CD14-positive monocyte (primary cell): Measurements from ENCODE around the gene SIRPB1. TPM values are rescaled to one million over a fixed set of nuclear protein-coding genes. Genes with fewer than 3 reads are reported as not detected.

Experiments used
- DNase-seq, 3 donors: peaks; one replicate each; pipeline ENCODE4 v3.0.0-alpha.2; 2011 to 2022
- H2AFZ ChIP-seq: 2 replicates; pipeline ENCODE4 v1.6.0; 2012; ENCODE audit warnings: mild to moderate bottlenecking, low read depth, low read length, inconsistent platforms; ENCODE audit not compliant: insufficient read depth, poor library complexity, severe bottlenecking
- H3K27ac ChIP-seq, 2 donors: 1 replicate in 1 of 2; 2 replicates in 1 of 2; pipeline ENCODE4 v1.5.1; 2012 to 2013; ENCODE audit warnings: low read length in 2 of 2, control low read depth in 1 of 2, inconsistent platforms in 1 of 2, low read depth in 1 of 2, mild to moderate bottlenecking in 1 of 2
- H3K27me3 ChIP-seq, 2 donors: one replicate each; pipeline versions ENCODE4 v1.6.0 to v1.6.1; 2011 to 2013; ENCODE audit warnings: low read length in 2 of 2; ENCODE audit not compliant: control insufficient read depth in 2 of 2, insufficient read depth in 2 of 2
- H3K36me3 ChIP-seq, 2 donors: replicated peaks in 1 of 2; 1 replicate in 1 of 2; 2 replicates in 1 of 2; pipeline versions ENCODE4 v1.5.1 to v1.6.1; 2012 to 2013; ENCODE audit warnings: low read length in 2 of 2, control low read depth in 1 of 2, inconsistent platforms in 1 of 2, mild to moderate bottlenecking in 1 of 2; ENCODE audit not compliant: insufficient read depth in 2 of 2, control insufficient read depth in 1 of 2
- H3K4me1 ChIP-seq, 2 donors: 1 replicate in 1 of 2; 2 replicates in 1 of 2; pipeline versions ENCODE4 v1.5.1 to v1.6.1; 2012 to 2013; ENCODE audit warnings: low read length in 2 of 2, control low read depth in 1 of 2, inconsistent platforms in 1 of 2, mild to moderate bottlenecking in 1 of 2, moderate library complexity in 1 of 2; ENCODE audit not compliant: insufficient read depth in 2 of 2, control insufficient read depth in 1 of 2
- H3K4me2 ChIP-seq: replicated peaks from 2 replicates; pipeline ENCODE3; 2012; ENCODE audit warnings: low read length, moderate library complexity, mild to moderate bottlenecking; ENCODE audit not compliant: poor library complexity, severe bottlenecking; ENCODE audit errors: extremely low read depth
- H3K4me3 ChIP-seq, 3 experiments: fragments of 200-600 bp in 1 of 3; sonication (generic) in 1 of 3; replicated peaks in 1 of 3; 1 replicate in 2 of 3; 2 replicates in 1 of 3; pipeline ENCODE4 v1.5.1; 2011 to 2013; ENCODE audit warnings: low read length in 3 of 3, mild to moderate bottlenecking in 3 of 3, control low read depth in 2 of 3, low read depth in 2 of 3, inconsistent platforms in 1 of 3, moderate library complexity in 1 of 3
- H3K79me2 ChIP-seq: 2 replicates; pipeline ENCODE4 v1.6.0; 2012; ENCODE audit warnings: mild to moderate bottlenecking, control low read depth, inconsistent platforms, low read length, moderate library complexity; ENCODE audit not compliant: insufficient read depth
- H3K9ac ChIP-seq: 2 replicates; pipeline ENCODE4 v1.6.0; 2017; ENCODE audit warnings: low read length, mild to moderate bottlenecking; ENCODE audit not compliant: insufficient read depth, poor library complexity, severe bottlenecking
- H3K9me3 ChIP-seq, 2 donors: replicated peaks in 1 of 2; 1 replicate in 1 of 2; 2 replicates in 1 of 2; pipeline versions ENCODE4 v1.5.1 to v1.6.1; 2012 to 2013; ENCODE audit warnings: low read length in 2 of 2, control low read depth in 1 of 2; ENCODE audit not compliant: control insufficient read depth in 1 of 2, insufficient read depth in 1 of 2
- H4K20me1 ChIP-seq: 2 replicates; pipeline ENCODE4 v1.6.0; 2012; ENCODE audit warnings: mild to moderate bottlenecking, low read length, control low read depth, moderate library complexity; ENCODE audit not compliant: insufficient read depth
- H3K27ac Mint-ChIP-seq, 7 donors: one replicate each; pipeline ENCODE4 v1.8.0; 2020; ENCODE audit warnings: mild to moderate bottlenecking in 7 of 7, mixed read lengths in 7 of 7, moderate library complexity in 6 of 7, inconsistent platforms in 2 of 7
- H3K27me3 Mint-ChIP-seq, 3 donors: one replicate each; pipeline ENCODE4 v1.8.0; 2021 to 2022; ENCODE audit warnings: low read depth in 3 of 3, mild to moderate bottlenecking in 3 of 3, mixed read lengths in 3 of 3, moderate library complexity in 3 of 3, inconsistent platforms in 1 of 3
- H3K36me3 Mint-ChIP-seq, 2 donors: one replicate each; pipeline ENCODE4 v1.8.0; 2020; ENCODE audit warnings: mixed read lengths in 2 of 2, inconsistent platforms in 1 of 2, mild to moderate bottlenecking in 1 of 2
- H3K4me1 Mint-ChIP-seq: one replicate; pipeline ENCODE4 v1.8.0; 2020; ENCODE audit warnings: mild to moderate bottlenecking, mixed read lengths
- H3K4me3 Mint-ChIP-seq, 2 donors: one replicate each; pipeline ENCODE4 v1.8.0; 2020; ENCODE audit warnings: mild to moderate bottlenecking in 2 of 2, mixed read lengths in 2 of 2, moderate library complexity in 1 of 2
- H3K9me3 Mint-ChIP-seq, 7 donors: one replicate each; pipeline ENCODE4 v1.8.0; 2020 to 2022; ENCODE audit warnings: mixed read lengths in 7 of 7, mild to moderate bottlenecking in 6 of 7, moderate library complexity in 6 of 7, inconsistent platforms in 2 of 7
- CTCF ChIP-seq: fragments of 200-600 bp; IDR thresholded peaks from one replicate; pipeline ENCODE4 v1.8.0; 2022; ENCODE audit warnings: antibody characterized with exemption, mild to moderate bottlenecking
- WGBS: methylation state at CpG from one replicate; pipeline ENCODE4 v1.1.5; 2013; ENCODE audit warnings: missing lambda C conversion rate; ENCODE audit not compliant: insufficient coverage; 5-methylcytosine and 5-hydroxymethylcytosine counted together
- intact Hi-C, 2 donors: fragments of 100-400 bp; cut with micrococcal nuclease; formaldehyde crosslinking; loops; one replicate each; pipeline versions ENCODE4 v1.15.0 to v1.15.1; 2023
- polyA plus RNA-seq, 3 donors: library from polyadenylated mRNA; depleted of rRNA in 1 of 3; unstranded in 2 of 3; stranded (reverse) in 1 of 3; fragments of 300-500 nt in 2 of 3; fragments of >200 nt in 1 of 3; fragmentation: Illumina TruSeq in 2 of 3; gene quantifications; 1 replicate in 2 of 3; 2 replicates in 1 of 3; pipeline ENCODE4 v1.2.3, GENCODE V29; 2012 to 2021

The SIRPB1 gene
- polyA plus RNA-seq, 3 donors, result 132 to 437 (median 137) TPM

GRCh38 chr20:1633535-1633934 is 13.7 kb upstream of the SIRPB1 start:
- Histone ChIP-seq H2AFZ (no peak overlapping the region), H3K9ac (no peak overlapping the region), H3K4me2 (no peak overlapping the region), H3K4me3 (no peak overlapping the region), H3K36me3 (no peaks in the 10 kb centered on the region), H3K27ac (no peak overlapping the region), H3K27me3 (no peaks in the 10 kb centered on the region), H4K20me1 (no peaks in the 10 kb centered on the region), H3K9me3 (no peaks in the 10 kb centered on the region), H3K4me1 (peaks cover 18 to 23% of the 10 kb centered on the region in 2 donors), H3K79me2 (no peaks in the 10 kb centered on the region)
- H3K4me3 Mint-ChIP-seq, result no peak overlapping the region
- H3K27me3 Mint-ChIP-seq, result peaks cover 2 to 8% (median 3%) of the 10 kb centered on the region in 3 donors
- peak overlapping the region in 1 of 7 donors; percentile 57 for H3K27ac Mint-ChIP-seq
- intact Hi-C loops, result no loop called here
- TF ChIP-seq CTCF, result no peak
- peaks cover 35% of the 10 kb centered on the region for H3K4me1 Mint-ChIP-seq
- DNase-seq, result no peak
- 0% methylated on average over 1 of the region's 4 CpGs for WGBS
- H3K9me3 Mint-ChIP-seq, result peaks cover 0 to 1% (median 0%) of the 10 kb centered on the region in 7 donors
- H3K36me3 Mint-ChIP-seq, result no peaks in the 10 kb centered on the region

- no peak overlapping the region for H3K4me3 Mint-ChIP-seq
- H3K36me3 Mint-ChIP-seq, result no peaks in the 10 kb centered on the region
- intact Hi-C loops, result no loop called here
- H3K27ac Mint-ChIP-seq, result peak overlapping the region in 1 of 7 donors; percentile 28
- peaks cover 25 to 31% of the 10 kb centered on the region in 2 donors for H3K4me1 ChIP-seq
- 94% methylated on average over 3 of the region's 4 CpGs for WGBS
- no peaks in the 10 kb centered on the region for H3K79me2 ChIP-seq
- no peak overlapping the region for H3K9ac ChIP-seq
- H3K36me3 ChIP-seq, result no peaks in the 10 kb centered on the region
- H3K4me2 ChIP-seq, result no peak overlapping the region
- no peaks in the 10 kb centered on the region for H4K20me1 ChIP-seq
- H3K27me3 Mint-ChIP-seq, result peaks cover 3 to 8% (median 3%) of the 10 kb centered on the region in 3 donors
- TF ChIP-seq CTCF, result no peak
- no peak overlapping the region for H3K27ac ChIP-seq
- no peak for DNase-seq
- H3K4me1 Mint-ChIP-seq, result peaks cover 47% of the 10 kb centered on the region
- H3K27me3 ChIP-seq, result no peaks in the 10 kb centered on the region
- no peaks in the 10 kb centered on the region for H3K9me3 ChIP-seq
- H3K4me3 ChIP-seq, result no peak overlapping the region
- peaks cover 0 to 1% (median 0%) of the 10 kb centered on the region in 7 donors for H3K9me3 Mint-ChIP-seq
- H2AFZ ChIP-seq, result no peak overlapping the region
These were observed 12.4 kb upstream of the SIRPB1 start for GRCh38 chr20:1632178-1632577.
